HG03558 (cell line): Measurements from ENCODE around the gene PSG6.
"Not testable (repeated sequence)": the region's sequence is repeated elsewhere in the genome, so short reads cannot be mapped to it uniquely, and the experiment has no call there.

Experiments used
- ATAC-seq: cut with Tn5 transposase; IDR thresholded peaks from one replicate; pipeline ENCODE4 v1.9.1; 2021; ENCODE audit warnings: moderate number of reproducible peaks; ENCODE audit not compliant: unreplicated experiment; ENCODE audit errors: extremely low read depth

PSG6 gene

DNA sequence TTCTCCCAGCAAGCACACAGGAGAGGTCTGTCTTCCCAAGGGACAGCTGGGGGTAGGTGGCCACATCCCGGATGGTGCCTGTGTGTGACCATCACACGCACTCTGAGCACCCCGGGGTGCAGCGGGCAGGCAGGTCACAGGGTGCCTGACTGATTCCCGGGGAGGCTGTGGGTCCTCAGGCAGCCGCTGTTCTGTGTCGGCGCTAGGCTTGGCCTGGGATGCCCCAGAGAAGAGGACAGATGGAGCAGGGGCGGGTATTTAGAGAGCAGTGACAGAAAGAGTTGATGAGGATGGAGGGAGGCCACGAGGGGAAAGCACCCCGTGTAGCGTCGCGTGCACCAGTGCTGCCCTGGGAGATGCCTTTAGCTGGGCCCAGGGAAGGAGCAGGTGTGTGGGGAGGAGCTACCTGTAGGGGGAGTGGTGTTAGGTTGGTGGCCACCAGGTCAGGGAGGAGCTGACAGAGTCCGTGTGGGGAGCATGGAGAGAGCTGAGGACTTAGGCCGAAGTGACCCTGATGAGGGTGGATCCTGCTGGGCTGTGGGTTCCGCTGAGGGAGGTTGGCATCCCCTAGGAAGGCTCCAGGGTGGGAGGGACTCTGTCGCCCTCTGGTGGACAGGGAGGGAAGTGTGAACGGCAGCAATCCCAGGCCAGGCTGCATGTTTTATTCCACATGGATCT, 60.7 kb downstream of the PSG6 start:
- not testable (repeated sequence) for ATAC-seq

DNA sequence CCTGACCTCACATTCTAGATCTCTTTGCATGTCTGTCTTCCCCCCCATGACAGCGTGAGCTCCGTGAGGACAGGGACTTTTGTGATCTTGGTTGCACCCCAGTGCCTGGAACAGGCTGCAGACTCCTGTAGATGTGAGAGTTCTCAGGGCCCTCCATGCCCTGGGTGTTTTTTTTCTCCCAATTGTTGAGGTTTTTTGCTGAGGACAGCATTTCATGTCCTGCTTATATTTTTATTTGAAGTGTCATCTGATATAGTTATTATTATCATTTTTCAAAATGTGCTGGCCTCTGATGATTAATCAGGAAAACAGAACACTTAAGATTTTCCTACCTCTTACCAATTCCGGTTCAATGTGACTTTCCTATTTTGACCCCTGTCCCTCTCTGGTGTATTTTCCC, 62.9 kb downstream of the PSG6 start:
- ATAC-seq, result not testable (repeated sequence)

DNA sequence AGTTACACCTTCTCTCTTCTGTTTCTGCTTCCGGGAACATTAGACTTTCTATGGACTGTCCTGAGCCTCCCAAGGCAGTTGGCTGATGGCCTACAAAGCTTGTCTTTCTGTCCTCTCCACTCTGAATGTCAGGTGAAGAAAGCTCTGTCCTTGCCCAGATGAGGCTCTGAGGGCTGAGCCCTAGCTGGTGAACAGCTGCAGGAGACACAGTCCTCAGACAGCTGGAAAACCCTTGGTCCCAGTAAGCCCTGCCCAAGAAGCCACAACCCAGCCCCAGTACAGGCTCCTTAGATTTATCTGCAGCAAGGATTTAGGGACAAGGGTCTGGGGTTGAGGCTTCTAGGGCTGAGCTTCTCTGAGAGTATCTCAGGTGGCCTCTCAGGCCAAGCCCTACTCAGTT, 64.5 kb downstream of the PSG6 start:
- not testable (repeated sequence) for ATAC-seq

DNA sequence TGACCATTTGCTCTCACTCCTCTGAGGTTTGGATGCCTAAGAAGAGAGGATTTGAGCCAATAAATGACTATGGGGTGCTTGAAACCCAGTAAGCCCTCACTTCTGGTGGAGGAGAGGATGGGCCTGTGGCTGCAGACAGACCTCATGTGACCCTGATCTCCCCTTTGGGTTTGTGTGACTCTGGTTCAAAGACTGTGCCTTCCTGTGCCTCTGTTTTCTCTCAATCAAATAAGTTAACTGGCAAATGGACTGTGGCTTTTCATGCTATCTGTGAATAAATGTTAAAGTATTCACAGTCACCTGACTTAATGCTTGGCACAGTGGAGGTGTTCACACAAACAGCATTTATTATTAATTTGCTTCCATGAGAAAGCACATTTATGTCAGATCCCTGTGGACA, 64.9 kb downstream of the PSG6 start:
- ATAC-seq, result not testable (repeated sequence)
